Heart right ventricle (tissue), 16 donors: ENCODE results near the gene LIN9. TPM values are rescaled to one million over a fixed set of nuclear protein-coding genes. Genes with fewer than 3 reads are reported as not detected.

Source experiments
- ATAC-seq, 8 donors: fragments of 200-7000 bp; cut with Tn5 transposase; one replicate each; pipeline ENCODE4 v1.9.1; 2020; ENCODE audit warnings: mild to moderate bottlenecking in 8 of 8, moderate library complexity in 8 of 8, moderate number of reproducible peaks in 1 of 8
- DNase-seq, 2 donors: peaks; one replicate each; pipeline ENCODE4 v3.0.0-alpha.2; 2020
- H3K27ac ChIP-seq, 10 donors: fragments of 200-600 bp; sonication (generic) in 2 of 10; one replicate each; pipeline versions ENCODE4 v1.5.0 to v1.8.0; 2020 to 2022; ENCODE audit warnings: mild to moderate bottlenecking in 3 of 10
- H3K27me3 ChIP-seq, 7 donors: fragments of 200-600 bp; one replicate each; pipeline ENCODE4 v1.8.0; 2021 to 2022; ENCODE audit warnings: mild to moderate bottlenecking in 2 of 7
- H3K36me3 ChIP-seq, 9 donors: fragments of 200-600 bp; sonication (generic) in 1 of 9; one replicate each; pipeline versions ENCODE4 v1.5.0 to v1.8.0; 2020 to 2022; ENCODE audit warnings: mild to moderate bottlenecking in 2 of 9
- H3K4me1 ChIP-seq, 9 donors: fragments of 200-600 bp; sonication (generic) in 1 of 9; one replicate each; pipeline versions ENCODE4 v1.5.0 to v1.8.0; 2020 to 2022; ENCODE audit warnings: mild to moderate bottlenecking in 4 of 9
- H3K4me3 ChIP-seq, 10 donors: fragments of 200-600 bp; sonication (generic) in 2 of 10; one replicate each; pipeline versions ENCODE4 v1.5.0 to v1.8.0; 2020 to 2022; ENCODE audit warnings: mild to moderate bottlenecking in 7 of 10, moderate library complexity in 2 of 10
- H3K9me3 ChIP-seq, 11 donors: fragments of 200-600 bp in 10 of 11; sonication (generic) in 2 of 11; one replicate each; pipeline versions ENCODE4 v1.5.0 to v1.8.0; 2013 to 2022; ENCODE audit warnings: mild to moderate bottlenecking in 2 of 11, control low read depth in 1 of 11, moderate library complexity in 1 of 11
- CTCF ChIP-seq, 9 donors: fragments of 200-600 bp; sonication (generic) in 2 of 9; IDR thresholded peaks; one replicate each; pipeline versions ENCODE4 v1.5.0 to v1.8.0; 2021 to 2022; ENCODE audit warnings: antibody characterized with exemption in 9 of 9, mild to moderate bottlenecking in 5 of 9, moderate library complexity in 1 of 9
- WGBS, 2 donors: extraction: QIAGEN DNeasy Blood & Tissue Kit; methylation state at CpG; one replicate each; pipeline ENCODE4 v1.1.7; 2013; ENCODE audit warnings: inconsistent platforms in 1 of 2; 5-methylcytosine and 5-hydroxymethylcytosine counted together
- intact Hi-C, 10 donors: fragments of 100-400 bp; cut with DNase I; formaldehyde crosslinking; loops; one replicate each; pipeline versions ENCODE4 v1.11.1 to v1.14.2; 2022
- polyA plus RNA-seq, 2 donors: library from polyadenylated mRNA; stranded (reverse); fragments of 200-250 nt; gene quantifications; one replicate each; pipeline ENCODE4 v1.2.3, GENCODE V29; 2013
- total RNA-seq, 10 donors: library from RNA; stranded (reverse); fragmentation: NEBNext Ultra II Directional in 3 of 10; extraction: Animal tissue kit (Norgen Biotek cat#: 25700) in 3 of 10; gene quantifications; one replicate each; pipeline versions ENCODE4 v1.2.1 to v1.2.4, GENCODE V29; 2021 to 2023
- donor health status: Arrhythmogenic right ventricular cardiomyopathy.
- donor health status: ischemic (EF 13 %, LVEDD 7.1; RV severe dilation, severe dysfunction).
- donor health status: healthy with polysubstance abuse.
- donor health status: DM: no; HTN: yes; CAD: no.
- donor health status: DM: no; HTN: no; CAD: no.
- donor health status: ischemic (EF 25% LVEDD 6.9; RV normal size, moderate dysfunction).
- donor health status: ischemic (EF 25% LVEDD 5.7; RV mildly dilated, moderate dysfunction).
- donor health status: healthy.
- donor health status: DM: yes; HTN: yes; CAD: no.
- donor health status: Ischemic cardiomyopathy.
- donor health status: ischemic (EF 35%, LVEDD 5.7; RV mildly dilated, moderate dysfunction).
- donor health status: nonischemic (EF 11% LVEDD 7.7; RV severe dilation, severe dysfunction).
- donor health status: DM: yes; HTN: yes; CAD: no.
- donor health status: PGD.
- donor health status: ischemic (EF 29% LVEDD 5.4; RV normal size, mild dysfunction).
- donor health status: nonischemic (EF 23%, LVEDD 6.1; RV moderate dilation, normal function).

LIN9 gene
- total and polyA plus RNA-seq, 12 donors: 5.8 to 25.6 (median 18.0) TPM

GRCh38 chr1:226355016-226355415, 46.1 kb upstream of the LIN9 start:
- Histone ChIP-seq H3K9me3 (no peaks in the 10 kb centered on the region), H3K4me1 (peaks cover 4 to 52% (median 39%) of the 10 kb centered on the region in 9 donors), H3K27me3 (no peaks in the 10 kb centered on the region), H3K27ac (peak overlapping the region in 4 of 10 donors; percentile 70 to 80 (median 76)), H3K36me3 (peaks cover 0 to 31% (median 6%) of the 10 kb centered on the region in 9 donors), H3K4me3 (no peak overlapping the region)
- TF ChIP-seq CTCF (IDR thresholded peaks at IDR 0.05): no peak
- no peak for DNase-seq
- intact Hi-C loops: no loop called here
- WGBS, 2 donors: 94 to 95% methylated on average over 10 of the region's 10 CpGs
- no peak for ATAC-seq

GRCh38 chr1:226353698-226354525, 44.9 kb upstream of the LIN9 start:
- Histone ChIP-seq H3K4me1 (peaks cover 6 to 60% (median 41%) of the 10 kb centered on the region in 9 donors), H3K36me3 (peaks cover 0 to 20% (median 0%) of the 10 kb centered on the region in 9 donors), H3K9me3 (no peaks in the 10 kb centered on the region), H3K27ac (peak overlapping the region in 9 of 10 donors; percentile 25 to 80 (median 63)), H3K27me3 (no peaks in the 10 kb centered on the region), H3K4me3 (no peak overlapping the region)
- intact Hi-C loops: no loop called here
- 36 to 49% methylated on average over 15 of the region's 15 CpGs for WGBS, 2 donors
- ATAC-seq (peak in 3 of 8 donors; percentile 15 to 37 (median 28)), DNase-seq (no peak)
- no peak for TF ChIP-seq CTCF (IDR thresholded peaks at IDR 0.05)

DNA sequence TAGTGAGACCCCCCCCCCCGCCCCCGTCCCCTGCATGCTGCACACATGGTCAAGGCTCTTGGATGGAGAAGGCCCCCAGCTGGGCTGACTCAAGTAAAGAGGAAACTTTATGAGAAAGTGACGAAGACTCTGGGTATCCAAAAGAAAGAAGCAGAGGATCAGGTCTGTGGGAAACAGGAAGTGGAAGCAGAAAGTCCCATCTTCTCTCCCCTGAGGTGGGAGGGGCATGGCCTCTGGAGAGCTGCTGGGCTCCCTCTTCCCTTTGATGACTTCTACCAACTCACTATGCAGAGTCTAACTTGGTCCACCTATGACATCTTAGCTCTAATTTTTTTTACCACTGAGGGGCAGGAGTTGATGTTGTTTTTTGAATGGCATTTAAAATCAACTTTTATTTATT, 42.7 kb upstream of the LIN9 start:
- Histone ChIP-seq H3K36me3 (peaks cover 0 to 5% (median 0%) of the 10 kb centered on the region in 9 donors), H3K4me1 (peaks cover 6 to 54% (median 37%) of the 10 kb centered on the region in 9 donors), H3K27me3 (no peaks in the 10 kb centered on the region), H3K27ac (no peak overlapping the region), H3K9me3 (no peaks in the 10 kb centered on the region), H3K4me3 (no peak overlapping the region)
- WGBS, 2 donors: 72 to 86% methylated on average over 3 of the region's 3 CpGs
- ATAC-seq: no peak
- no peak for DNase-seq
- no peak for TF ChIP-seq CTCF (IDR thresholded peaks at IDR 0.05)
- intact Hi-C loops: no loop called here

DNA sequence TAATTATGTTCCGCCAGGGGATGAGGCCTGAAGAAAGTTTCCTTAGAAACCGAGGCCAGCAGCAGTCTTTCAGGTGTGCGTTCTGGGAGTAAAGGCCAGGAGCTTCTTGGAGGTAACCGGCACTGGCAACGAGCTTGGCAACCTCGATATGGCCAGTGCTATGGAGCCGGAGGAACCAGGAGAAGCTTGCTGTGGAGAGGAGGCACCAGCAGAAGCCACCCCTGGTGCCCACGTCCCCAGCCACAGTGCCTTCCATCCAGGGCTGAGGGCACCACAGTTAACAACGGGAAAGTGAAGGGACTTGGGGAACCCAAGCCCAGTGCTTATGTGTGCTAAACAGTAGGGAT, 41.5 kb upstream of the LIN9 start:
- 65 to 70% methylated on average over 9 of the region's 9 CpGs for WGBS, 2 donors
- TF ChIP-seq CTCF (IDR thresholded peaks at IDR 0.05): no peak
- Histone ChIP-seq H3K27ac (no peak overlapping the region), H3K36me3 (peaks cover 0 to 1% (median 0%) of the 10 kb centered on the region in 9 donors), H3K4me3 (no peak overlapping the region), H3K9me3 (no peaks in the 10 kb centered on the region), H3K27me3 (no peaks in the 10 kb centered on the region), H3K4me1 (peaks cover 3 to 42% (median 27%) of the 10 kb centered on the region in 9 donors)
- no peak for ATAC-seq
- intact Hi-C loops: no loop called here
- DNase-seq: no peak
